ENCODE data around the gene TSPAN15. TPM values are rescaled to one million over a fixed set of nuclear protein-coding genes. Genes with fewer than 3 reads are reported as not detected.
A peak's percentile ranks its signal among the peaks of the same experiment; 100 is the strongest.

TSPAN15 gene
- total RNA-seq (2021): 7.7 and 7.8 TPM in 2 replicates
- long read RNA-seq, transcript TSPAN15-201 (8 exons, 1,698 nt): major isoform, 54 of 57 reads
- long read RNA-seq, partial matches to known transcripts: 0 of 57 reads
- long read RNA-seq, other reads (novel, unspliced or antisense): 3 of 57 reads

GRCh38 chr10:69451209-69451783 is at the start of gene TSPAN15:
TSS of gene TSPAN15 (plus strand) at chr10:69451465. CDS start at chr10:69451595, 130 bp downstream.
- peak; percentile 97 for DNase-seq
- H3K27ac Mint-ChIP-seq: peak within 1 kb of the TSS in 2 of 3 experiments; percentile 36 to 45; a peak in 2 of 7 replicates
- Histone ChIP-seq H2AFZ (ENCODE audit: low read length) (no peak within 1 kb of the TSS), H3K27me3 (ENCODE audit: insufficient read depth, low read length) (peaks cover 13% of the 10 kb centered on the region; the same call in 1 of the 2 replicates), H2BK5ac (ENCODE audit: insufficient read length, low read length) (no peak within 1 kb of the TSS), H4K5ac (ENCODE audit: insufficient read length, low read depth, low read length) (no peak within 1 kb of the TSS), H3K23me2 (ENCODE audit: insufficient read length, low read depth, low read length, poor library complexity, severe bottlenecking) (peaks cover 6% of the 10 kb centered on the region), H3K14ac (ENCODE audit: insufficient read depth, low read length) (no peak within 1 kb of the TSS), H3K27ac (ENCODE audit: insufficient read length, low read depth, low read length) (no peak within 1 kb of the TSS), H2AK5ac (ENCODE audit: insufficient read length, low read length) (no peak within 1 kb of the TSS), H3T11ph (ENCODE audit: low read length) (no peak within 1 kb of the TSS), H3K9ac (ENCODE audit: extremely low read depth, insufficient read length, low read length) (no peak within 1 kb of the TSS), H3K4ac (ENCODE audit: low read depth, low read length) (no peak within 1 kb of the TSS), H4K91ac (ENCODE audit: insufficient read length, low read depth, low read length) (no peak within 1 kb of the TSS), H3K23ac (ENCODE audit: insufficient read length, low read depth, low read length) (no peak within 1 kb of the TSS), H3K18ac (ENCODE audit: insufficient read length, low read depth, low read length) (no peak within 1 kb of the TSS), H2BK15ac (ENCODE audit: low read depth, low read length) (no peak within 1 kb of the TSS), H4K8ac (replicated peaks; ENCODE audit: insufficient read length, low read depth, low read length) (no peak within 1 kb of the TSS), H4K20me1 (ENCODE audit: control insufficient read depth, insufficient read depth, insufficient read length) (no peaks in the 10 kb centered on the region), H3K56ac (ENCODE audit: insufficient read length, low read depth, low read length) (no peak within 1 kb of the TSS), H3K9me3 (ENCODE audit: control insufficient read depth, low read depth, low read length) (no peaks in the 10 kb centered on the region), H3K4me2 (ENCODE audit: insufficient read depth, insufficient read length, low read length) (peak within 1 kb of the TSS; percentile 60), H2BK12ac (ENCODE audit: insufficient read length, low read depth, low read length) (no peak within 1 kb of the TSS), H3K79me2 (ENCODE audit: insufficient read depth, low read length) (no peaks in the 10 kb centered on the region), H3K4me1 (ENCODE audit: insufficient read depth, low read length) (no peaks in the 10 kb centered on the region), H2BK20ac (ENCODE audit: low read depth, low read length, poor library complexity, severe bottlenecking) (no peak within 1 kb of the TSS), H3K79me1 (ENCODE audit: insufficient read depth, low read depth, low read length, poor library complexity, severe bottlenecking) (no peaks in the 10 kb centered on the region), H2BK120ac (ENCODE audit: low read depth, low read length, poor library complexity, severe bottlenecking) (no peak within 1 kb of the TSS)
- peak within 1 kb of the TSS; percentile 71 to 83 for H3K4me3 Mint-ChIP-seq
- H3K27me3 Mint-ChIP-seq (ENCODE audit: low read depth): peaks cover 76% of the 10 kb centered on the region
- H3K4me1 Mint-ChIP-seq: peaks cover 10 to 17% of the 10 kb centered on the region in 2 experiments
- no peak for TF ChIP-seq CTCF (conservative IDR thresholded peaks at IDR 0.05)
- H3K9me3 Mint-ChIP-seq: no peaks in the 10 kb centered on the region; a peak in 1 of 5 replicates
- no CpG with 5 or more reads among the region's 45 CpGs for WGBS (ENCODE audit: extremely low coverage, insufficient read length, low lambda C conversion rate)
- H3K36me3 Mint-ChIP-seq (ENCODE audit: insufficient read depth in 1 of 3, low read depth in 3 of 3): peaks cover 0 to 2% (median 0%) of the 10 kb centered on the region in 3 experiments; a peak in 2 of 7 replicates

All from H9 (cell line).